K562 (cell line): ENCODE measurements around the gene SLC25A1. TPM values are rescaled to one million over a fixed set of nuclear protein-coding genes. Genes with fewer than 3 reads are reported as not detected.

Experiments
- CEBPB ChIP-seq: fragments of 450-650 bp; IDR thresholded peaks from 2 replicates; pipeline ENCODE4 v1.6.1; 2016; ENCODE audit warnings: missing genetic modification characterization, missing compliant biosample characterization
- HNRNPUL1 ChIP-seq: fragments of 200-400 bp; formaldehyde crosslinking; IDR thresholded peaks from 2 replicates; pipeline ENCODE4 v1.6.1; 2017; ENCODE audit warnings: low read length
- HSF4 ChIP-seq: fragments of 250-450 bp; sonication (Bioruptor Pico); IDR thresholded peaks from 2 replicates; pipeline ENCODE4 v2.1.2; 2022; ENCODE audit warnings: mild to moderate bottlenecking, moderate library complexity, borderline replicate concordance
- MAFG ChIP-seq: fragments of 450-650 bp; conservative IDR thresholded peaks from 2 replicates; pipeline ENCODE4 v1.6.1; 2016; ENCODE audit warnings: missing genetic modification characterization, missing compliant biosample characterization
- MYNN ChIP-seq, 2 experiments: sonication (generic); formaldehyde crosslinking in 1 of 2; IDR thresholded peaks; 2 replicates each; pipeline versions ENCODE4 v1.5.0 to v1.6.1; 2016 to 2020; ENCODE audit warnings: antibody characterized with exemption in 1 of 2, missing genetic modification reagents in 1 of 2
- RBM22 ChIP-seq: fragments of 200-400 bp; formaldehyde crosslinking; IDR thresholded peaks from 2 replicates; pipeline ENCODE4 v1.6.1; 2018; ENCODE audit warnings: low read length, low read depth; ENCODE audit not compliant: poor library complexity, severe bottlenecking
- RBM34 ChIP-seq: fragments of 200-400 bp; formaldehyde crosslinking; IDR thresholded peaks from 2 replicates; pipeline ENCODE4 v1.6.1; 2018; ENCODE audit warnings: low read length, borderline replicate concordance; ENCODE audit not compliant: insufficient read depth
- SMAD1 ChIP-seq: fragments of 150-350 bp; IDR thresholded peaks from 2 replicates; pipeline ENCODE4 v1.6.1; 2014; ENCODE audit warnings: low read length, low read depth; ENCODE audit not compliant: partially characterized antibody
- SOX6 ChIP-seq: fragments of 450-650 bp; IDR thresholded peaks from 2 replicates; pipeline ENCODE4 v1.6.1; 2014; ENCODE audit warnings: mild to moderate bottlenecking
- STAT5A ChIP-seq: IDR thresholded peaks from 2 replicates; pipeline ENCODE4 v1.6.1; 2012; ENCODE audit warnings: low read length, inconsistent platforms, borderline replicate concordance
- TAF1 ChIP-seq: IDR thresholded peaks from 2 replicates; pipeline ENCODE4 v1.6.1; 2011; ENCODE audit warnings: mild to moderate bottlenecking, low read length, moderate library complexity; ENCODE audit not compliant: insufficient read depth, control insufficient read depth, severe bottlenecking; ENCODE audit errors: extremely low read depth
- TAF15 ChIP-seq: fragments of 200-400 bp; formaldehyde crosslinking; IDR thresholded peaks from 2 replicates; pipeline ENCODE4 v1.6.1; 2017; ENCODE audit warnings: mild to moderate bottlenecking, low read depth, low read length, moderate library complexity
- TRIM28 ChIP-seq: fragments of 450-650 bp; IDR thresholded peaks from 2 replicates; pipeline ENCODE4 v1.6.1; 2017
- U2AF1 ChIP-seq: fragments of 200-400 bp; formaldehyde crosslinking; optimal IDR thresholded peaks from 2 replicates; pipeline ENCODE3; 2017; ENCODE audit warnings: mild to moderate bottlenecking, low read depth, low read length, moderate library complexity
- polyA plus RNA-seq, 8 experiments: library from polyadenylated mRNA; depleted of rRNA in 4 of 8; stranded (reverse) in 5 of 8; unstranded in 3 of 8; fragments of >200 nt; fragmentation: Nextera tagmentation in 2 of 8; fragmentation: Illumina TruSeq in 1 of 8; extraction: Ambion mirVana in 2 of 8; extraction: Trizol in 1 of 8; gene quantifications; 2 replicates each; pipeline versions ENCODE4 v1.2.1 to v1.2.3, GENCODE V29; 2011 to 2014; ENCODE audit warnings: inconsistent platforms in 1 of 8, missing spikeins in 1 of 8
- total RNA-seq, 7 experiments: library from RNA; depleted of rRNA in 6 of 7; stranded (reverse); fragments of >200 nt in 6 of 7; fragmentation: Illumina TruSeq in 2 of 7; extraction: Trizol in 2 of 7; gene quantifications; 2 replicates each; pipeline versions ENCODE4 v1.2.1 to v1.2.3, GENCODE V29; 2011 to 2021; ENCODE audit warnings: low replicate concordance in 1 of 7
- TF ChIP-seq, protein P1 (sequence below): fragments of 450-650 bp; IDR thresholded peaks from 2 replicates; pipeline ENCODE4 v1.6.1; 2016; ENCODE audit warnings: low read depth
- TF ChIP-seq, protein P2 (sequence below), 2 experiments: fragments of 450-650 bp; IDR thresholded peaks; 2 replicates each; pipeline ENCODE4 v1.6.1; 2016
- TF ChIP-seq, protein P3 (sequence below): fragments of 250-450 bp; sonication (Bioruptor Pico); IDR thresholded peaks from 2 replicates; pipeline ENCODE4 v1.5.0; 2020; ENCODE audit warnings: mild to moderate bottlenecking

SLC25A1 gene
- total and polyA plus RNA-seq, 9 of the 15 experiments (the other 6 are each of a cell fraction or from before 2014, with no cell fraction given), result 11.0 to 408 (median 110) TPM

DNA sequence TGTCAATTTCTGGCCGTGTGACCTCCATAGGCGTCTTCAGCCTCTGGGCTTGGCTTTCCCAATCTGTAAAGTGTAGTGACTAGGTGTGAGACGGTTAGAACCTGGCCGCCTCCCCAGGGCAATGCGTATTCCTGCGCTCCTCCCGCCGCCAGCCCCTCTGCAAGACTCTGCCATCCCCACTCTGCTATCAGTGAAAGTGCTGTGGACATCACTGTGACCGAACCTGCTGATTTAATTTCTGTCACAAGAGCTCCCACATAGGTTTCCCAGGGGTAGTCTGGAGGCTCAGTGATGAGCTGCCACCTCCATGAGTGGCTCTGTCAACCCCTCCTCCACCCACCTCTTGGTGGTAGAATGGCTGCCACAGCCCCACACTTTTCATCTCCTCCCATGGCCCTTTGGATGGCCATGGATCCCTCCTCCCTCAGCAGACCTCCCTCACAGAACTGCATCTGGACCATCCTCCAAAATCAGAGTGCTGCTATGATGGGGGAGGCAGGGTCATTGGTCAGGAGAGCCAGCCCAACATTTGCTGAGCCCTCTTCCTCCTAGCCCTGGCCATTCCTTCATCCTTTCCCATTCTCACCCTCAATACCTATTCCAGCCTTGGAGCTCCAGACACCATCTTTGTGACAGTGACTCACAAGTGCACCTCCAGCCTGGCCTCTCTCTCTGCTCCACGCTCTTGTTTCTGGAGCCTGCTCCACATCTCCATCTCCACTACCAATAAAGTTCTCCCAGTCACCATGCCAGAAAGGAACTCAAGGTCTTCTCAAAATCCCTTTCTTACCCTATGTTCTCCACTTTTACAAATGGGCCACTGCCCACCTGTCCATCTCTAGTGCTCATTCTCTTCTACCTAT lies 27.0 kb downstream of the SLC25A1 start (continued):
- TF ChIP-seq, protein P1, sequence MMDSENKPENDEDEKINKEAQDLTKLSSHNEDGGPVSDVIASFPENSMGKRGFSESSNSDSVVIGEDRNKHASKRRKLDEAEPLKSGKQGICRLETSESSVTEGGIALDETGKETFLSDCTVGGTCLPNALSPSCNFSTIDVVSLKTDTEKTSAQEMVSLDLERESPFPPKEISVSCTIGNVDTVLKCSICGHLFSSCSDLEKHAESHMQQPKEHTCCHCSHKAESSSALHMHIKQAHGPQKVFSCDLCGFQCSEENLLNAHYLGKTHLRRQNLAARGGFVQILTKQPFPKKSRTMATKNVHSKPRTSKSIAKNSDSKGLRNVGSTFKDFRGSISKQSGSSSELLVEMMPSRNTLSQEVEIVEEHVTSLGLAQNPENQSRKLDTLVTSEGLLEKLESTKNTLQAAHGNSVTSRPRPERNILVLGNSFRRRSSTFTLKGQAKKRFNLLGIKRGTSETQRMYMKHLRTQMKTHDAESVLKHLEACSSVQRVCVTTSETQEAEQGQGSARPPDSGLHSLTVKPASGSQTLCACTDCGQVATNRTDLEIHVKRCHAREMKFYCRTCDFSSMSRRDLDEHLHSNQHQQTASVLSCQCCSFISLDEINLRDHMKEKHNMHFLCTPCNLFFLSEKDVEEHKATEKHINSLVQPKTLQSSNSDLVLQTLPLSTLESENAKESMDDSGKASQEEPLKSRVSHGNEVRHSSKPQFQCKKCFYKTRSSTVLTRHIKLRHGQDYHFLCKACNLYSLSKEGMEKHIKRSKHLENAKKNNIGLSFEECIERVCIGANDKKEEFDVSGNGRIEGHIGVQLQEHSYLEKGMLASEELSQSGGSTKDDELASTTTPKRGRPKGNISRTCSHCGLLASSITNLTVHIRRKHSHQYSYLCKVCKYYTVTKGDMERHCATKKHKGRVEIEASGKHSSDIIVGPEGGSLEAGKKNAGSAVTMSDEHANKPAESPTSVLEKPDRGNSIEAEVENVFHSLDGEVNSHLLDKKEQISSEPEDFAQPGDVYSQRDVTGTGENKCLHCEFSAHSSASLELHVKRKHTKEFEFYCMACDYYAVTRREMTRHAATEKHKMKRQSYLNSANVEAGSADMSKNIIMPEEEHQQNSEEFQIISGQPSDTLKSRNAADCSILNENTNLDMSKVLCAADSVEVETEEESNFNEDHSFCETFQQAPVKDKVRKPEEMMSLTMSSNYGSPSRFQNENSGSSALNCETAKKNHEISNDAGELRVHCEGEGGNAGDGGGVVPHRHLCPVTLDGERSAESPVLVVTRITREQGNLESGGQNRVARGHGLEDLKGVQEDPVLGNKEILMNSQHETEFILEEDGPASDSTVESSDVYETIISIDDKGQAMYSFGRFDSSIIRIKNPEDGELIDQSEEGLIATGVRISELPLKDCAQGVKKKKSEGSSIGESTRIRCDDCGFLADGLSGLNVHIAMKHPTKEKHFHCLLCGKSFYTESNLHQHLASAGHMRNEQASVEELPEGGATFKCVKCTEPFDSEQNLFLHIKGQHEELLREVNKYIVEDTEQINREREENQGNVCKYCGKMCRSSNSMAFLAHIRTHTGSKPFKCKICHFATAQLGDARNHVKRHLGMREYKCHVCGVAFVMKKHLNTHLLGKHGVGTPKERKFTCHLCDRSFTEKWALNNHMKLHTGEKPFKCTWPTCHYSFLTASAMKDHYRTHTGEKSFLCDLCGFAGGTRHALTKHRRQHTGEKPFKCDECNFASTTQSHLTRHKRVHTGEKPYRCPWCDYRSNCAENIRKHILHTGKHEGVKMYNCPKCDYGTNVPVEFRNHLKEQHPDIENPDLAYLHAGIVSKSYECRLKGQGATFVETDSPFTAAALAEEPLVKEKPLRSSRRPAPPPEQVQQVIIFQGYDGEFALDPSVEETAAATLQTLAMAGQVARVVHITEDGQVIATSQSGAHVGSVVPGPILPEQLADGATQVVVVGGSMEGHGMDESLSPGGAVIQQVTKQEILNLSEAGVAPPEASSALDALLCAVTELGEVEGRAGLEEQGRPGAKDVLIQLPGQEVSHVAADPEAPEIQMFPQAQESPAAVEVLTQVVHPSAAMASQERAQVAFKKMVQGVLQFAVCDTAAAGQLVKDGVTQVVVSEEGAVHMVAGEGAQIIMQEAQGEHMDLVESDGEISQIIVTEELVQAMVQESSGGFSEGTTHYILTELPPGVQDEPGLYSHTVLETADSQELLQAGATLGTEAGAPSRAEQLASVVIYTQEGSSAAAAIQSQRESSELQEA, result no peak
- TF ChIP-seq RBM34, result no peak
- TF ChIP-seq TAF1, result no peak
- TF ChIP-seq TAF15, result no peak
- no peak for TF ChIP-seq HNRNPUL1
- TF ChIP-seq, protein P2, sequence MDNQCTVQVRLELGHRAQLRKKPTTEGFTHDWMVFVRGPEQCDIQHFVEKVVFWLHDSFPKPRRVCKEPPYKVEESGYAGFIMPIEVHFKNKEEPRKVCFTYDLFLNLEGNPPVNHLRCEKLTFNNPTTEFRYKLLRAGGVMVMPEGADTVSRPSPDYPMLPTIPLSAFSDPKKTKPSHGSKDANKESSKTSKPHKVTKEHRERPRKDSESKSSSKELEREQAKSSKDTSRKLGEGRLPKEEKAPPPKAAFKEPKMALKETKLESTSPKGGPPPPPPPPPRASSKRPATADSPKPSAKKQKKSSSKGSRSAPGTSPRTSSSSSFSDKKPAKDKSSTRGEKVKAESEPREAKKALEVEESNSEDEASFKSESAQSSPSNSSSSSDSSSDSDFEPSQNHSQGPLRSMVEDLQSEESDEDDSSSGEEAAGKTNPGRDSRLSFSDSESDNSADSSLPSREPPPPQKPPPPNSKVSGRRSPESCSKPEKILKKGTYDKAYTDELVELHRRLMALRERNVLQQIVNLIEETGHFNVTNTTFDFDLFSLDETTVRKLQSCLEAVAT (IDR thresholded peaks at IDR 0.05), result no peak
- TF ChIP-seq, protein P3, sequence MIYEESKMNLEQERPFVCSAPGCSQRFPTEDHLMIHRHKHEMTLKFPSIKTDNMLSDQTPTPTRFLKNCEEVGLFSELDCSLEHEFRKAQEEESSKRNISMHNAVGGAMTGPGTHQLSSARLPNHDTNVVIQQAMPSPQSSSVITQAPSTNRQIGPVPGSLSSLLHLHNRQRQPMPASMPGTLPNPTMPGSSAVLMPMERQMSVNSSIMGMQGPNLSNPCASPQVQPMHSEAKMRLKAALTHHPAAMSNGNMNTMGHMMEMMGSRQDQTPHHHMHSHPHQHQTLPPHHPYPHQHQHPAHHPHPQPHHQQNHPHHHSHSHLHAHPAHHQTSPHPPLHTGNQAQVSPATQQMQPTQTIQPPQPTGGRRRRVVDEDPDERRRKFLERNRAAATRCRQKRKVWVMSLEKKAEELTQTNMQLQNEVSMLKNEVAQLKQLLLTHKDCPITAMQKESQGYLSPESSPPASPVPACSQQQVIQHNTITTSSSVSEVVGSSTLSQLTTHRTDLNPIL, result no peak
- TF ChIP-seq SMAD1, result no peak
- TF ChIP-seq U2AF1, result no peak
- TF ChIP-seq STAT5A, result no peak
- TF ChIP-seq MYNN (IDR thresholded peaks at IDR 0.05), result no peak
- TF ChIP-seq MYNN (CRISPR knock-in tag; IDR thresholded peaks at IDR 0.05), result no peak
- no peak for TF ChIP-seq RBM22
- TF ChIP-seq CEBPB (tag), result no peak
- TF ChIP-seq TRIM28, result peak; percentile 54; the same call in 1 of the 2 replicates
- no peak for TF ChIP-seq MAFG (tag)
- no peak for TF ChIP-seq HSF4 (CRISPR knock-in tag)
- TF ChIP-seq SOX6, result no peak
